BLaER1 treated with 17β-estradiol and CSF1 and Interleukin-3, amounts not matched to agents 10 nM and 100 nM (cell line): Measurements from ENCODE around the gene DLL3.

ENCODE experiments used
- H3K27ac ChIP-seq, 11 experiments: shearing (Covaris generic); formaldehyde crosslinking; 2 replicates each; pipeline ENCODE4 v1.8.1; 2022
- H3K27me3 ChIP-seq, 11 experiments: shearing (Covaris generic); formaldehyde crosslinking; 2 replicates each; pipeline ENCODE4 v1.8.1; 2022
- H3K36me3 ChIP-seq, 11 experiments: shearing (Covaris generic); formaldehyde crosslinking; 2 replicates each; pipeline ENCODE4 v1.8.1; 2022
- H3K4me1 ChIP-seq, 10 experiments: shearing (Covaris generic); formaldehyde crosslinking; 2 replicates each; pipeline ENCODE4 v1.8.1; 2022
- H3K4me2 ChIP-seq, 11 experiments: shearing (Covaris generic); formaldehyde crosslinking; 2 replicates each; pipeline ENCODE4 v1.8.1; 2022
- H3K4me3 ChIP-seq, 10 experiments: shearing (Covaris generic); formaldehyde crosslinking; 2 replicates each; pipeline ENCODE4 v1.8.1; 2022
- H3K9ac ChIP-seq, 11 experiments: shearing (Covaris generic); formaldehyde crosslinking; 2 replicates each; pipeline ENCODE4 v1.8.1; 2022
- H3K9me3 ChIP-seq, 11 experiments: shearing (Covaris generic); formaldehyde crosslinking; replicated peaks in 1 of 11; 2 replicates each; pipeline ENCODE4 v1.8.1; 2022
- H4K20me1 ChIP-seq, 11 experiments: shearing (Covaris generic); formaldehyde crosslinking; 2 replicates each; pipeline ENCODE4 v1.8.1; 2022
- Cebpa-rat ChIP-seq, 11 experiments: shearing (Covaris generic); IDR thresholded peaks; 2 replicates each; pipeline ENCODE4 v1.8.1; 2022

The DLL3 gene

GRCh38 chr19:39494661-39495060 is 4.1 kb upstream of the DLL3 start:
- H3K4me1 ChIP-seq, result peaks cover 6 to 35% (median 23%) of the 10 kb centered on the region in 10 experiments; a peak in 18 of 20 replicates
- H4K20me1 ChIP-seq, result peaks cover 0 to 8% (median 2%) of the 10 kb centered on the region in 11 experiments; a peak in 7 of 22 replicates
- H3K27ac ChIP-seq, result no peak overlapping the region
- H3K36me3 ChIP-seq, result peaks cover 25 to 37% (median 28%) of the 10 kb centered on the region in 11 experiments
- peak overlapping the region in 2 of 11 experiments; percentile 8 to 9; a peak in 2 of 22 replicates for H3K4me2 ChIP-seq
- TF ChIP-seq Cebpa-rat (IDR thresholded peaks at IDR 0.05), result no peak
- H3K9me3 ChIP-seq, result no peaks in the 10 kb centered on the region
- H3K27me3 ChIP-seq, result peaks cover 2 to 16% (median 7%) of the 10 kb centered on the region in 11 experiments; a peak in 14 of 22 replicates
- no peak overlapping the region for H3K4me3 ChIP-seq
- peak overlapping the region in 2 of 11 experiments; percentile 29 to 33; a peak in 1 of 22 replicates for H3K9ac ChIP-seq

- Histone ChIP-seq H3K4me3 (no peak overlapping the region), H3K27ac (no peak overlapping the region), H3K9me3 (no peaks in the 10 kb centered on the region), H3K4me1 (peaks cover 6 to 42% (median 25%) of the 10 kb centered on the region in 10 experiments; a peak in 18 of 20 replicates), H3K4me2 (no peak overlapping the region), H3K27me3 (peaks cover 3 to 23% (median 10%) of the 10 kb centered on the region in 11 experiments; a peak in 14 of 22 replicates), H4K20me1 (peaks cover 0 to 3% (median 0%) of the 10 kb centered on the region in 11 experiments; a peak in 1 of 22 replicates), H3K9ac (no peak overlapping the region), H3K36me3 (peaks cover 12 to 23% (median 14%) of the 10 kb centered on the region in 11 experiments)
- TF ChIP-seq Cebpa-rat (IDR thresholded peaks at IDR 0.05), result no peak
Measured at GRCh38 chr19:39496063-39496462, 2.7 kb upstream of the DLL3 start.

- Histone ChIP-seq H3K4me2 (peak overlapping the region; percentile 91 to 100 (median 97)), H3K9me3 (no peaks in the 10 kb centered on the region), H3K4me3 (peak overlapping the region; percentile 47 to 75 (median 68)), H3K4me1 (peaks cover 6 to 42% (median 25%) of the 10 kb centered on the region in 10 experiments; a peak in 18 of 20 replicates), H3K9ac (peak overlapping the region in 10 of 11 experiments; percentile 8 to 80 (median 57); a peak in 16 of 22 replicates), H3K27ac (peak overlapping the region in 6 of 11 experiments; percentile 3 to 57 (median 33); a peak in 8 of 22 replicates), H3K27me3 (peaks cover 3 to 23% (median 10%) of the 10 kb centered on the region in 11 experiments; a peak in 14 of 22 replicates), H3K36me3 (peaks cover 0 to 7% (median 0%) of the 10 kb centered on the region in 11 experiments; a peak in 2 of 22 replicates), H4K20me1 (no peaks in the 10 kb centered on the region)
- TF ChIP-seq Cebpa-rat (IDR thresholded peaks at IDR 0.05), result no peak
Measured at GRCh38 chr19:39497701-39497995, 1.1 kb upstream of the DLL3 start.

GRCh38 chr19:39497996-39498797 is 550 bp upstream of the DLL3 start:
- TF ChIP-seq Cebpa-rat (IDR thresholded peaks at IDR 0.05), result no peak
- Histone ChIP-seq H4K20me1 (no peaks in the 10 kb centered on the region), H3K27me3 (peaks cover 3 to 23% (median 10%) of the 10 kb centered on the region in 11 experiments; a peak in 14 of 22 replicates), H3K4me1 (peaks cover 6 to 42% (median 25%) of the 10 kb centered on the region in 10 experiments; a peak in 18 of 20 replicates), H3K9ac (peak overlapping the region in 10 of 11 experiments; percentile 8 to 80 (median 57); a peak in 19 of 22 replicates), H3K4me2 (peak overlapping the region; percentile 91 to 100 (median 97)), H3K4me3 (peak overlapping the region; percentile 47 to 75 (median 68)), H3K36me3 (0 out of 22 replicates have a peak, but pooled peaks cover 0 to 1% (median 0%) of the 10 kb centered on the region in 11 experiments), H3K9me3 (no peaks in the 10 kb centered on the region), H3K27ac (peak overlapping the region in 7 of 11 experiments; percentile 3 to 57 (median 41); a peak in 11 of 22 replicates)

GRCh38 chr19:39499932-39500331 is 1.2 kb downstream of the DLL3 start:
- Histone ChIP-seq H3K27ac (no peak overlapping the region), H3K4me2 (peak overlapping the region in 8 of 11 experiments; percentile 91 to 100 (median 98); a peak in 14 of 22 replicates), H4K20me1 (peaks cover 0 to 6% (median 0%) of the 10 kb centered on the region in 11 experiments; a peak in 1 of 22 replicates), H3K4me3 (peak overlapping the region in 4 of 10 experiments; percentile 68 to 75 (median 71); a peak in 4 of 20 replicates), H3K36me3 (peaks cover 0 to 4% (median 0%) of the 10 kb centered on the region in 11 experiments; a peak in 1 of 22 replicates), H3K4me1 (peaks cover 6 to 35% (median 23%) of the 10 kb centered on the region in 10 experiments; a peak in 18 of 20 replicates), H3K27me3 (peaks cover 4 to 30% (median 10%) of the 10 kb centered on the region in 11 experiments; a peak in 16 of 22 replicates), H3K9me3 (no peaks in the 10 kb centered on the region), H3K9ac (peak overlapping the region in 4 of 11 experiments; percentile 71 to 81 (median 80); a peak in 4 of 22 replicates)
- TF ChIP-seq Cebpa-rat (IDR thresholded peaks at IDR 0.05), result no peak

GRCh38 chr19:39500543-39500942 is 1.8 kb downstream of the DLL3 start:
- peaks cover 10 to 36% (median 15%) of the 10 kb centered on the region in 11 experiments for H3K27me3 ChIP-seq
- TF ChIP-seq Cebpa-rat (IDR thresholded peaks at IDR 0.05), result no peak
- H3K27ac ChIP-seq, result no peak overlapping the region
- H3K4me1 ChIP-seq, result peaks cover 6 to 35% (median 23%) of the 10 kb centered on the region in 10 experiments; a peak in 18 of 20 replicates
- H4K20me1 ChIP-seq, result peaks cover 0 to 6% (median 0%) of the 10 kb centered on the region in 11 experiments; a peak in 1 of 22 replicates
- H3K9me3 ChIP-seq, result no peaks in the 10 kb centered on the region
- peaks cover 0 to 5% (median 0%) of the 10 kb centered on the region in 11 experiments; a peak in 1 of 22 replicates for H3K36me3 ChIP-seq
- no peak overlapping the region for H3K9ac ChIP-seq
- H3K4me2 ChIP-seq, result peak overlapping the region in 2 of 11 experiments; percentile 91 to 95; a peak in 1 of 22 replicates
- no peak overlapping the region for H3K4me3 ChIP-seq

- peaks cover 0 to 8% (median 0%) of the 10 kb centered on the region in 11 experiments; a peak in 1 of 22 replicates for H3K36me3 ChIP-seq
- H3K27ac ChIP-seq, result no peak overlapping the region
- no peak overlapping the region for H3K4me3 ChIP-seq
- H3K27me3 ChIP-seq, result peaks cover 18 to 44% (median 23%) of the 10 kb centered on the region in 11 experiments
- H3K9ac ChIP-seq, result no peak overlapping the region
- peaks cover 0 to 6% (median 0%) of the 10 kb centered on the region in 11 experiments; a peak in 1 of 22 replicates for H4K20me1 ChIP-seq
- H3K4me2 ChIP-seq, result no peak overlapping the region
- no peaks in the 10 kb centered on the region for H3K9me3 ChIP-seq
- peaks cover 6 to 35% (median 23%) of the 10 kb centered on the region in 10 experiments; a peak in 18 of 20 replicates for H3K4me1 ChIP-seq
- no peak for TF ChIP-seq Cebpa-rat (IDR thresholded peaks at IDR 0.05)
Measured at GRCh38 chr19:39501340-39501739, 2.6 kb downstream of the DLL3 start.

- Histone ChIP-seq H3K4me3 (no peak overlapping the region), H4K20me1 (peaks cover 0 to 9% (median 0%) of the 10 kb centered on the region in 11 experiments; a peak in 3 of 22 replicates), H3K9ac (no peak overlapping the region), H3K27ac (no peak overlapping the region), H3K9me3 (no peaks in the 10 kb centered on the region), H3K36me3 (peaks cover 0 to 8% (median 0%) of the 10 kb centered on the region in 11 experiments; a peak in 1 of 22 replicates), H3K27me3 (peaks cover 32 to 59% (median 38%) of the 10 kb centered on the region in 11 experiments), H3K4me1 (peaks cover 6 to 37% (median 28%) of the 10 kb centered on the region in 10 experiments; a peak in 18 of 20 replicates), H3K4me2 (peak overlapping the region in 2 of 11 experiments; percentile 29 to 35; a peak in 1 of 22 replicates)
- TF ChIP-seq Cebpa-rat (IDR thresholded peaks at IDR 0.05), result no peak
Measured at GRCh38 chr19:39502640-39503417, 4.1 kb downstream of the DLL3 start.
